H1 (cell line): ENCODE results near the gene NCAPG. TPM values are rescaled to one million over a fixed set of nuclear protein-coding genes. Genes with fewer than 3 reads are reported as not detected.

Experiments used
- BRCA1 ChIP-seq: IDR thresholded peaks from 2 replicates; pipeline ENCODE4 v1.6.1; 2012; ENCODE audit warnings: low read depth, low read length, improper control_type of control experiment
- EP300 ChIP-seq, 2 experiments: IDR thresholded peaks; 1 replicate in 1 of 2; 2 replicates in 1 of 2; pipeline ENCODE4 v1.6.1; 2011 to 2012; ENCODE audit warnings: low read depth in 2 of 2, low read length in 2 of 2, mild to moderate bottlenecking in 2 of 2, borderline replicate concordance in 1 of 2, inconsistent platforms in 1 of 2, moderate library complexity in 1 of 2
- KDM4A ChIP-seq: IDR thresholded peaks from one replicate; pipeline ENCODE4 v1.7.1; 2012; ENCODE audit warnings: low read depth, mild to moderate bottlenecking, moderate library complexity, low read length, inconsistent platforms; ENCODE audit not compliant: severe bottlenecking
- SAP30 ChIP-seq: fragments of 300-600 bp; sonication (generic); IDR thresholded peaks from 2 replicates; pipeline ENCODE4 v1.7.1; 2012; ENCODE audit warnings: low read length, moderate library complexity, mild to moderate bottlenecking, inconsistent platforms; ENCODE audit not compliant: insufficient read depth, insufficient replicate concordance
- polyA plus RNA-seq, 7 experiments: library from polyadenylated mRNA; depleted of rRNA in 3 of 7; stranded (reverse) in 5 of 7; unstranded in 2 of 7; fragments of >200 nt in 5 of 7; fragments of 200-250 nt in 2 of 7; gene quantifications; 1 replicate in 5 of 7; 2 replicates in 1 of 7; 4 replicates in 1 of 7; pipeline versions ENCODE4 v1.2.1 to v1.2.3, GENCODE V29; 2011 to 2013; ENCODE audit warnings: missing spikeins in 2 of 7, mixed read lengths in 2 of 7
- total RNA-seq: library from RNA; stranded (reverse); fragmentation: NEBNext Ultra II Directional; extraction: Animal tissue kit (Norgen Biotek cat#: 25700); gene quantifications from 2 replicates; pipeline ENCODE4 v1.2.1, GENCODE V29; 2021

The NCAPG gene
- total and polyA plus RNA-seq, 2 of the 8 experiments (the other 6 are each of a cell fraction or from before 2014, with no cell fraction given): 12.9 to 52.3 TPM

- TF ChIP-seq KDM4A: no peak
- no peak for TF ChIP-seq BRCA1
- TF ChIP-seq SAP30: no peak
- no peak for TF ChIP-seq EP300 (IDR thresholded peaks at IDR 0.05; ENCODE audit: borderline replicate concordance in 1 of 2, low read depth in 2 of 2, low read length in 2 of 2)
These were observed 73.7 kb downstream of the NCAPG start (continued) for GRCh38 chr4:17884511-17884910.
